NCI-H1092 treated with DMSO at 0.1 percent for 48 hours (cell line): ENCODE results near the gene FARSA.
"Not testable (repeated sequence)": the region's sequence is repeated elsewhere in the genome, so short reads cannot be mapped to it uniquely, and the experiment has no call there.

Experiments
- DNase-seq: peaks from one replicate; lab custom pipeline; 2025; lab: John Stamatoyannopoulos, UW

FARSA gene

DNA sequence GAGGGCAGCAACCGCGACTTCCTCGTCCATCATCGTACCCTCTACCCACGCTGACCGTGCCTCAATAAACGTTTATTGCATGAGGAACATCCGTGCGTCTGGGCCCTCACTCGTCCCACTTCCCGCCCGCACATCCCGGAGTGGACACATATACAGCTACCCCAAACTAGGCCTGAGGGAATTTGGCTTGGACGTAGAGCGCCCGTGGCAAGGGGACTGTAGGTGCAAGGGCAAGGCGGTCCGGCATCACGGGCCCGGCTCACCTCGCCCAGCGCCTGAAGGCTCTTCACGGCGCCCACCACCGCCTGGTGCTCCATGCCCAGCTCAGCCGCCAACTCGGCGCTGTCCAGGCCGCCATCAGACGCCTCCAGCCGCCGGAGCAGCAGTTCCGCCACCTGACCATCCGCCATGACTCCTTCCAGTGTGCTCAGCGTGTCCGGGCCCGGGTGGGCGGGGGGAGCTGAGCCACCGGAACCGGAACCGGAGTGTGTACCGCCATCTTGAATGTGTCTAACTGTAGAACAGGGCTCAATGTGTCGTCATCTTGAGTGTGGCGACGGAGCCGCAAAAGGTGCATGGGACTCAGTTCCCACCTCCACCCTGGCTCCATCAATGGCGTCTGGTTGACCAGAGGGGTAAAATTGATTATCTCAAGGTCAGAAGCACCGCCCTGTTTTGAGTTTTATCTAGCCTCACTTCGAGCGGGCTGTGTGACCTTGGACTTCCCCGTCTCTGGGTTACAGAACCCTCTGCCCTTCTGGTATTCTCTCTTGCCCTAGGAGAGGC is at the start of gene FARSA:
Gene FARSA, minus strand, starts transcription at position 425 of the 786 bp plus-strand sequence. Its CDS starts 15 bp downstream, at position 410.
- peak; percentile 88 for DNase-seq

DNA sequence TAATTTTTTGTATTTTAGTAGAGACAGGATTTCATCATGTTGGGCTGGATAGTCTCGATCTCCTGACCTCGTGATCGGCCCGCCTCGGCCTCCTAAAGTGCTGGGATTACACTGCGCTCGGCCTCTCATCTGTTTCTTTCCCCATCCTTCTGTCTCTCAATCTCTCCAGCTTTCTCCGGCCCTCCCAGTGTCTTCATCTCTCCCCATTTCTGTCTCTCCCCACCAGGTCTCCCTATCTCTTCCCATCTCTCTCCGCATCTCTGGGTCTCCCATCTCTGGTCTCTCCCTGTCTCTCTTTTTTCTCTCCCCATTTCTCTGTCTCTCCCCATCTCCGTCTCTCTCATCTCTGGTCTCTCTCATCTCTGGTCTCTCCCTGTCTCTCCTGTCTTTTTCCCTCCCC is 49.6 kb upstream of the FARSA start:
- DNase-seq, result peak; percentile 40

DNA sequence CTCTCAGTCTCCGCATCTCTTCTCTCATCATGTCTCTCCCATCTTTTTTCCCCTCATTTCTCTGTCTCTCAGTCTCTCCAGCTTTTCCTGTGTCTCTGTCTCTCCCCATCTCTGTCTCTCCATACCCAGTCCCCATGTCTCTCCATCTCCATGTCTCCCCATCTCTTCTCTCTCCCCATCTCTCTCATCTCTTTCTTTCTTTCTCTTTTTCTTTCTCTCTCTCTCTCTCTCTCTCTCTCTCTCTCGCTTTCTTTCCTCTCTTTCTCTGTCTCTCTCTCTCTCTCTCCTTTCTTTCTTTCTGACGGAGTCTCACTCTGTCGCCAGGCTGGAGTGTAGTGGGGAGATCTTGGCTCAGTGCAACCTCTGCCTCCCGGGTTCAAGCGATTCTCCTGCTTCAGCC is 49.1 kb upstream of the FARSA start:
- no peak for DNase-seq

DNA sequence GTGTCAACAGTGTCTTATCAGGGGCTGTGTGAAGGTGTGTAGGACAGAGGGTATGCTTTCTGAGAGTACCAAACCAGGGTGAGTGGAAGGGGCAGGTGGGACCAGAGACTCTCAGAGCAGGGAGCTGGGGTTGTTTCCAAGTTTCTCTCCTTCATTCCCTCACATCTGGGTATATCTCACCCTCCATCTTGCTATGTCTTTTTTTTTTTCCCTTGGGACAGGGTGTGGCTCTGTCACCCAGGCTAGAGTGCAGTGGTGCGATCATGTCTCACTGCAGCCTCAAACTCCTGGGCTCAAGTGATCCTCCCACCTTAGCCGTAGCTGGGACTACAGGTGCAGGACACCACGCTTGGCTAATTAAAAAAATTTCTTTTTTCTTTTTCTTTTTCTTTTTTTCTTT is 46.5 kb upstream of the FARSA start:
- DNase-seq, result no peak

DNA sequence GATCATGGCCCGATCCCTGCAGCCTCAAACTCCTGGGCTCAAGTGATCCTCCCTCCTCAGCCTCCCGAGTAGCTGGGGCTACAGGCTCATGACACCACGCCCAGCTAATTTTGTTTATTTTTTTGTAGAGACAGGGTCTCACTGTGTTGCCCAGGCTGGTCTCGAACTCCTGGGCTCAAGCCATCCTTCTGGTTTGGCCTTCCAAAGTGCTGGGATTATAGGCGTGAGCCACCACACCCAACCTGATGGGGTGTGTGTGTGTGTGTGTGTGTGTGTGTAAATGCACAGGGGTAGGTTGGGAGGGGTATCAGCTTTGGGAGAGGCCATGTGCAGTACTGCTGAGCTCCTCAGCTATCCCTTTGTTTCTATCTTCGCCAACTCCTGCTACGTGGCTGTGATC is 42.6 kb upstream of the FARSA start:
- DNase-seq, result not testable (repeated sequence)

DNA sequence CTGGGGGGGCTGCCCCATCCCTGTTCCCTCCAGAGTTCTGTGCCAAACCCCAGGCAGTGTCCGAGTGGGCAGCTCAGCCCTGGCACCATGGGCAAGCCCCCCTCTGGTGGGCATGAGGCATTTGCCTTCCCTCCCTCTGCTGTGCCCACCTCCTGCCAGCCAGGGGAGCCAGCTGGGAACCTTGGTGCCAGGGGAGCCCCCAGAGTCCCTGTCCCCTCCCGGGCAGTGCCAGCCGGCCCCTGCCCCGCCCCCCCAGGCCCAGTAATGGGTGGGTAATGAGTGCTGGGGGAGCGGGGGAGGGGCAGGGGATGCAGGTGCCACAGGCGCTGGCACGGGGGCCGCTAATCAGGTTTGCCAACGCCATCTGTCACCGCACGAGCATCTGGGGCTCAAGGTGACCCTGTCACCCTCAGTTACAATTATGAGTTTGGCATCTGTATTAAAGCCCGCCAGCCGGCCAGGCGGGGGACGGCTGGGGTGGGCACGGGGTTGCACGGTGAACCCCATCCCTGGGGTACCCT is 41.8 kb upstream of the FARSA start:
- DNase-seq, result peak; percentile 29

DNA sequence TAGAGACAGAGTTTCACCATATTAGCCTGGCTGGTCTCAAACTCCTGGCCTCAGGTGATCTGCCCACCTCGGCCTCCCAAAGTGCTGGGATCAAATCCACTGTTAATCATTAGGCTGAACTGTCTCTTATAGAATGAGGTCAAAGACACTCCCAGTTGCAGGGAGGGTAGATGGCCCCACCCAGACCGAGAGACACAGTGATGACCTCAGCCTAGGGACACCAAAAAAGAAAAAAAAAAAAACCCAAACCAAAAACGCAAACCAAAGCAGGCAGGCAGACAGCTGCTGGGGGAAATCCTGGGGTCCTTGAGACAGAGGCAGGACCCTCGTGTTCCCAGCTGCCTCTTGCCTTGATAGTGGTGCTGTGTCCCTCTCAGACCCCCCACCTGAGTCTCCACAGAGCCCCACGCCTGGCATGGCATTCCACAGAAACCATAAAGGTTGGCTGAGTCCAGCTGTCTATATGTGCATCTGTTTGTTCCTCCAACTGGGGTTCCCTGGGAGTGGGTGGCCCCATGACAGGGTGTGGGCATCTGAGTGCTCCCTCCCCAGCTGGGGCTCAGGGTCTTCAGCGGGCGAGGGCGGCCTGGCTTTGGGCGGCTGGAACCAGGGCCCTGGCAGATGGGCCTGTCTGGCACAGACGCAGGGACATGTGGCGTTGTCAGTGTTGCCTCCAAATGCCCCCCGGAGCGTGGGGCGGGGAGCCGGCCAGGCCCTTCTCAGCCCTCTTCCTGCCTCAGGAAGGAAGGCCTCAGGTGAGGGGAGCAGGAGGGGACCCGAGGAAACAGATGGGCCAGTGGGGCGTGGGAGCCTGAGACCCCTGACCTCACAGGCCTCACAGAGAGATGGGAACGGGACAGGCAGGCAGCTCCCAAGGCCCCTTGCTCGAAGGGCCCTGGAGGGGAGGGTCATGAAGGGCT is 41.0 kb upstream of the FARSA start:
- DNase-seq, result peak; percentile 31

DNA sequence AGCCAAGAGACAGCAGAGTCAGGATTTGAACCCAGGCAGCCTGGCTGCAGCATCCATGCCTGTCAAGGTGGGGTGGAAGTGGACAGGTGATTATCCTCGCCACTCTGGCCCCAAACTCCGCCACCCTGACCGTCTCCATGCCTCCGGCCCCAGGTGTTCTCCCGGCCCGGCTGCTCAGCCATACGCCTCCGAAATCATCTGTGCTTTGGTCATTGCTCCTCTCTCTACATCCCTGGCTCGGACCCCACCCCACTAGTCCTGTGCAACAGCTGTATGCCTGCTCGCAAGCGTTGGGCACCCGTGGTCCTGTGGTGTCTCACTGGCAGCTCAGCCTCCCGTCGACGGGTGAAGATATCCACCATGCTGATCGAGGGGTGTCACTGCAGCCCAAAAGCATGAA is 39.7 kb upstream of the FARSA start:
- DNase-seq, result no peak

DNA sequence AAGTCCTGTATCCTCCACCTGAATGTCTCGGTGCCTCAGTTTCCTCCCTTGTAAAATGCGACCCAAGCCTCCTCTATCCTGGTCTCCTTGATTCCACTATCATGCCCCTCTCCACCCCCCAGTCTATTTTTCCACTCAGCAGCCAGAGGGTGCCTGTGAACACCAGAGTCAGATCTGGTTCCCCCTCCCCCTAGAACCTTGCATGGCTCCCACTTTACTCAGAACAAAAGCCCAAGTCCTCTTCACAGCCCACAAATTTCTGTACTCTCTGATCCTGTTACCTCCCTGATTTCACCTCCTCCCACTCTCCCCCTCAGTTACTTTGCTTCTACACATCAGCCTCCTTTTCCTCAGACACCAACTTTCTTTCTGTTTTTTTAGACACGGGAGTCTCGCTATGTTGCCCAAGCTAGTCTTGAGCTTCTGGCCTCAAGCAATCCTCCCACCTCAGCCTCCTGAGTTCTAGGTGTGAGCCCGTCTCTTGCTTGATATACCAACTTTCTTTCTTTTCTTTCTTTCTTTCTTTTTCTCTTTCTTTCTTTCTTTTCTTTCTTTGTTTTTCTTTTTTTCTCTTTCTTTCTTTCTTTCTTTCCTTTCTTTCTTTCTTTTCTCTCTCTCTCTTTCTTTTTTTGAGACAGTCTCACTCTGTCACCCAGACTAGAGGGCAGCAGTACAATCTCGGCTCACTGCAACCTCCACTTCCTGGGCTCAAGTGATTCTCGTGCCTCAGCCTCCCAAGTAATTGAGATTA is 36.7 kb upstream of the FARSA start:
- DNase-seq, result no peak

DNA sequence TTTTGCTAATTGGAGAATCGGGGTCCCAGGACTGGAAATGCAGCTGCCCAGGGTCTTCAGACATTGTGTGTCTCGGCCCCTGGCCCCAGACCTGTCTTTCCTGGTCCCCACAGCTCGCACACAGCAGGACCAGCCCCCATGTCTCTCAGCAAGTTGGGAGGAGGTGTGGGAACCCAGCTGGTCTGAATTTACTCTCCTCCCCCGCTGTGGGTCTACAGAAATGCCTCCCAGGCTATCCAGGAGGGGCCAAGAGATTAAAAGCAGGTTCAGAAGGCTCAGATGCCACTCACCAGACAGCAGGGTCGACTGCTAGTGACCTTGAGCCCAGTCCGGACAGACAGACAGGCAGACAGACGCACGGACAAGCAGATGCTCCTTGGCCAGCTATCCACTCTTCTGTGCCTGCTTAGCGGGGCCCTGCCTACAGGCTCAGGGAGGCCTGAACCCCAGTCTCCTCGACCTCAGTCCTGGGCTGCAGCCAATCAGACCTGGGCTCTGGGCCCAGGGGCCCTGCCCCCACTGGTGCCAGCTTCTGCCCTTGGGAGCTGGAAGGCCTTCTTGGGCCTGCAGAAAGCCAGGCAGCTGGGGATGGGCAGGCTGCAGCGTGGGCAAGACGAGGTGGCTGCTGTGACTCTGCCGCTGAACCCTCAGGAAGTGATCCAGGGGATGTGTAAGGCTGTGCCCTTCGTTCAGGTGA is 35.9 kb upstream of the FARSA start, which contains the start of gene DAND5:
Gene DAND5, plus strand, starts transcription at position 285 of the 697 bp plus-strand sequence. Its CDS starts 85 bp downstream, at position 370.
- peak; percentile 42 for DNase-seq

DNA sequence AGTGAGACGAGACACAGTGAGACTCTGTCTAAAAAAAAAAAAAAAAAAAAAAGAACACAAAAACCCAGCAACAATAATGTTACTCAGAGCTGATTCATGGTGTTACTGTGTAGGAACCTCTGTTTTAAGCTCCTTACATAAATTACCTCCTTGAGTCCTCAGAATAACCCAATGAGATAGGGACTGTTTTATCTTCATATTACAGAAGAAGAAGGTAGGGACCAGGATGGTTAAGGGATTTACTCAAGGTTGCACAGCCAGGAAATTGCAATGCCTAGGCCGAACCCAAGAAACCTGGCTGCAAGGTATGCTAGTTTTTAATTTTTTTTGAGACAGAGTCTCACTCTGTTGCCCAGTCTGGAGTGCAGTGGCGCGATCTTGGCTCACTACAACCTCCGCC is 34.4 kb upstream of the FARSA start:
- DNase-seq, result no peak

DNA sequence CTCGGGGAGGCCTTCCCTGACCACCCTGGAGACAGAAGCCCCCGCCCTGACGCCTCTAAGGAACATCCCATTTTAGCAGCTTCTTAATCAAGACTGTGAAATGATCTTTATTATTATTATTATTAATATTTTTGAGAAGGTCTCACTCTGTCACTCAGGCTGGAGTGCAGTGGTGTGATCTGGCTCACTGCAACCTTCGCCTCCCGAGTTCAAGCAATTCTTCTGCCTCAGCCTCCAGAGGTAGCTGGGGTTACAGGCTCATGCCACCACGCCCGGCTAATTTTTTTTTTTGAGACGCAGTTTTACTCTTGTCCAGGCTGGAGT is 32.3 kb upstream of the FARSA start:
- no peak for DNase-seq

DNA sequence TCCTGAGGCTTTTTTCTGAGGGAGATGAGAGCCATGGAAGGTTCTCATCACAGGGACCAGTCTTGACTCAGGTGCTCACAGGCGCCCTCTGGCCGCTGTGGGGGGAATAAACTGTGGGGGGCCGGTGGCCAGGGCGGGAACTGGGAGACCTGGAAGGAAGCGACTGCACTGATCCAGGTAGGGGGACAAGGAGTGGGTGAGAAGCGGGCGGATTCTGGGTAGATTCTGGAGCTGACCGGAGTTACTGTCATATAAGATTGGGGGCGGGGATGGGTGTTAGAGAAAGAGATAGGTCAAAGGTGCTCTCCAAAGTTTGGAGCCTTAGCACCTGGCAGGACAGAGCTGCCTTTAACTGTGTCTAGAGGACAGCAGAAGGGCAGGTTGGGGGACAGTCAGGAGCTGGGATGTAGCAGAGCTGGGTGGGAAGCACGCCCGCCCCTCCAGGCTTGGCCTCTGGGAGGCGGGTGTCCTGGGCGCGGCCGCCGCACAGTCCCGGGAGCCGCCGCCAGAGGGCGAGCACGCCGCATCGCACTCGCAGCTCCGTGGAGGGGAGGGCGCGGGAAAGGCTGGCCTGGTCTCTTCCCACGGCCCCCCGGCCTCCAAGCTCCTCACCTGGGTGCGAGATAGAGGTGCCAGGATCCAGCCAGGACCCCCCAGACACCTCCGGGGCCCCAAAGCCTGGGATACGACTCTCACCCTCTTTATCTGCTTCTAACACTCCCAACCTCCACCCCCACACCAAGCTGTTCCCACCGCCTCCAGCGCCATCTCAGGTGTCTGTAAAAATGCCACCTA is 31.7 kb upstream of the FARSA start:
- peak; percentile 83 for DNase-seq

DNA sequence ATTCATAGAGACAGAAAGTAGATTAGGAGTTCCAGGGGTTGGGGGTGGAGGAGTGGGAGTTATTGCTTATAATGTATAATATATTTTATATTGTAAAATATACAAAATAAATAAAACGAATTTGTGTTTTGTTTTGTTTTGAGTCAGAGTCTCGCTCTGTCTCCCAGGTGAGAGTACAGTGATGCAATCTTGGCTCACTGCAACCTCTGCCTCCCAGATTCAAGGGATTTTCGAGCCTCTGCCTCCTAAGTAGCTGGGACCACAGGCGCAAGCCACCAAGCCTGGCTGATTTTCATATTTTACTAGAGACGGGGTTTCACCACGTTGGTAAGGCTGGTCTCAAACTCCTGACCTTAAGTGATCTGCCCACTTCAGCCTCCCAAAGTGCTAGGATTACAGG is 26.0 kb upstream of the FARSA start:
- DNase-seq, result no peak

DNA sequence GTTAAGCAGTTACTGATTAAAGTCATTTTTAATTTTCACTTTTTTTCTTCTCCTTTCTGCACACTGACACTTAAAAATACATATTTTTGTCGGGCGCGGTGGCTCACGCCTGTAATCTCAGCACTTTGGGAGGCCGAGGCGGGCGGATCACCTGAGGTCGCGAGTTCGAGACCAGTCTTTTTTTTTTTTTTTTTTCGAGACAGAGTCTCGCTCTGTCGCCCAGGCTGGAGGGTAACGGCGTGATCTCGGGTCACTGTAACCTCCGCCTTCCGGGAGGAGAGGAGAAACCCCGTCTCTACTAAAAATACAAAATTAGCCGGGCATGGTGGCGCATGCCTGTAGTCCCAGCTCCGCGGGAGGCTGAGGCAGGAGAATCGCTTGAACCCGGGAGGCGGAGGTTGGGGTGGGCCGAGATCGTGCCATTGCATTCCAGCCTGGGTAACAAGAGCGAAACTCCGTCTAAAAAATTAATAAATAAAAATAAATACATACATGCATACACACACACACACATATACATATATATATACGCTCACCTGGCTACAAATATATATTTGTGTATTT is 24.0 kb upstream of the FARSA start:
- not testable (repeated sequence) for DNase-seq

DNA sequence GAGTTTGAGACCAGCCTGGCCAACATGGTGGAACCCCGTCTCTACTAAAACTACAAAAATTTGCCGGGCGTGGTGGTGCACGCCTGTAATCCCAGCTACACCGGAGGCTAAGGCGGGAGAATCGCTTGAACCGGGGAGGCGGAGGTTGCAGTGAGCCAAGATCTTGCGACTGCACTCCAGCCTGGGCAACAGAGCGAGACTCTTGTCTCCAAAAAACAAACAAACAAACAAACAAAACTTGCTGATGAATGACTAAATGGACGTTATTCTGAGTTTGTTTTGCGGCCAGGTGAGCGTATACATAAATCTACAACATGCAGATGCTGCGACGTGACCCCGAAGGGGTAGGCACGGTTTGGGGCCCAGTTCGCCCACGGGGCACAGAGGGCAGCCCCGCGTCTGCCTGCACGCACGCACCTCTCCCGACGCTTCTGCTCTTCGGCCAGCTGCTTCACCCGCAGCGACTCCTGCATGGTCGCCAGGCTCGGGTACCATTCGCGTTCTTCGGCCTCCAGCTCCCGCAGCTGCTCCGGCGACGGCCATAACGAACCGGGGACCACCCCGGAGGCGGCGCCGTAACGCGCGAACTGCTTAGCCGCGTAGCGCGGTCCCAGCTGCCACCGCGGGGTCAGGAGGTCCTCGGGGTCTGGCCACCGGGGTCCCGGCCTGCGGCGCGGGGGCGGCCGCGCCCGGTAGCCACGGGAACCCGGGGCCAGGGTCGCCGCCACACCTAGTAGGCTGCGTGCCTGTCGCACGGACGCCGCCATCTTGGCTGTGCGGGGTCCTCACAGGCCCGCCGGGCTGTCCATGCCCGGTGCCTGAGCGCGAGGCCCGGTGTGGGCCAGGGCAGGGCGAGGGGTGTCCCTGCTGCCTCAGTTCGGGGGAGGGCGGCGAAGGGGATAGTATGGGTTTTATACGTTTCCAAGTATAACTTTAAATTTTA is 23.2 kb upstream of the FARSA start, which contains the start of gene GADD45GIP1:
Gene GADD45GIP1, minus strand, starts transcription at position 778 of the 943 bp plus-strand sequence. Its CDS starts 11 bp downstream, at position 767.
- peak; percentile 69 for DNase-seq

DNA sequence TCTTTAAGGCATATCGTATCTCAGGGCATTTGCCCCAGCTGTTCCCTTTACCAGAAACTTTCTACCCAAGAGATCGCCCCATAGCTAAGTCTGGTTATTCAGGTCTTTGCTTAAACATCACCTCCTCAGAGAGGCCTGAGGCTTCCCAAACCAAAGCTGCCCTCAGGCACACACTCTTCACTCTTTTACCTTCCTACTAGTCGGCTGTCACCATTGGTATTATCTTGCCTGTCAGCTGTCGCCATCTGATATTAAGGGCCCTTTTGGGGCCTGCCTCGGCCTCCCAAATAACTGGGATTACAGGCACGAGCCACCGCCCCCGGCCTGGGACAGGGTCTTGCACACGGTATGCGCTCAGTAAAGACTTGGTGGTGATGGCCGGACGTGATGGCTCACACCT is 22.5 kb upstream of the FARSA start:
- DNase-seq, result no peak

DNA sequence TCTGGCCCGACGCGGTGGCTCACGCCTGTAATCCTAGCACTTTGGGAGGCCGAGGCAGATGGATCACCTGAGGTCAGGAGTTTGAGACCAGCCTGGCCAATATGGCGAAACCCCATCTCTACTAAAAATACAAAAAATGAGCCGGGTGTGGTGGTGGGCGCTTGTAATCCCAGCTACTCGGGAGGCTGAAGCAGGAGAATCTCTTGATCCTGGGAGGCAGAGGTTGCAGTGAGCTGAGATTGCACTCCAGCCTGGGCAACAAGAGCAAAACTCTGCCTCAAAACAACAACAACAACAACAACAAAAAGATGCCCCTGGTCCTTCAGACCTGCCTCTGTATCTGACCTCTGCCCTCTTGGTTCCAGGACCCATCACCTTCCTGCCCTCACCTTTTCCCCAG is 22.1 kb upstream of the FARSA start:
- not testable (repeated sequence) for DNase-seq

DNA sequence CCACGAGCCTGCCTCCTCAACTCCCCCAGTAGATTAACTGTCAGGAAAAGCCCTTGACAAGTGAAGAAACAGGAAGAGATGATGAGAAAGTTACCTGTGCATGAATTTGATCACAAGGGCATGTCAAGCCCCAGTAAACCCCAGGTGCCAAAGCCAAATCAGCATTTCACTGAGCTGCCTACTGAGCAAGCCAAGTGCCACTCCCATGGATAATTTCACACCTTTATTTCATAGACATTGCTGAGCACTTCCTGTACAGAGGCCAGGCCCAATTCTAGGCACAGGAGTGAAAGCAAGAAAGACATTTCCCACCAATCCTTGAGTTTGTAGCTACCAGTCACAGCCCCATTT is 21.1 kb upstream of the FARSA start:
- DNase-seq, result no peak
